ENCODE measurements around the gene CIRBP. TPM values are rescaled to one million over a fixed set of nuclear protein-coding genes. Genes with fewer than 3 reads are reported as not detected.

CIRBP gene
- total RNA-seq, 1 donor from 2014 or later = 192 TPM

- no peak for DNase-seq (ENCODE audit: extremely low spot score in 2 of 2)
- no peak for TF ChIP-seq CTCF (IDR thresholded peaks at IDR 0.05)
- peak in 1 of 2 donors; percentile 21 for TF ChIP-seq POLR2AphosphoS5 (IDR thresholded peaks at IDR 0.05; ENCODE audit: insufficient read depth in 1 of 2, low read depth in 1 of 2)
- Histone ChIP-seq H3K27me3 (no peaks in the 10 kb centered on the region), H3K36me3 (peaks cover 0 to 47% of the 10 kb centered on the region in 2 donors), H3K4me1 (peaks cover 91% of the 10 kb centered on the region), H3K9me3 (no peaks in the 10 kb centered on the region), H3K27ac (peak overlapping the region; percentile 97), H3K4me3 (no peak overlapping the region)
- intact Hi-C loops (cut with DNase I) = no loop called here
Measured at GRCh38 chr19:1257475-1258162, 11.5 kb upstream of the CIRBP start.

- Histone ChIP-seq H3K27me3 (no peaks in the 10 kb centered on the region), H3K36me3 (peaks cover 0 to 47% of the 10 kb centered on the region in 2 donors), H3K9me3 (no peaks in the 10 kb centered on the region), H3K4me1 (peaks cover 96% of the 10 kb centered on the region), H3K27ac (peak overlapping the region; percentile 97), H3K4me3 (no peak overlapping the region)
- no peak for DNase-seq (ENCODE audit: extremely low spot score in 2 of 2)
- no peak for TF ChIP-seq CTCF (IDR thresholded peaks at IDR 0.05)
- no peak for TF ChIP-seq POLR2A (IDR thresholded peaks at IDR 0.05)
- no peak for TF ChIP-seq POLR2AphosphoS5 (IDR thresholded peaks at IDR 0.05; ENCODE audit: insufficient read depth in 1 of 2, low read depth in 1 of 2)
- intact Hi-C loops (cut with DNase I) = no loop called here
Measured at GRCh38 chr19:1258163-1258492, 11.0 kb upstream of the CIRBP start.

GRCh38 chr19:1258707-1259205 is 10.4 kb upstream of the CIRBP start:
- intact Hi-C loops (cut with DNase I) = no loop called here
- TF ChIP-seq CTCF (IDR thresholded peaks at IDR 0.05) (no peak), POLR2AphosphoS5 (IDR thresholded peaks at IDR 0.05; ENCODE audit: insufficient read depth in 1 of 2, low read depth in 1 of 2) (no peak), POLR2A (IDR thresholded peaks at IDR 0.05) (no peak)
- Histone ChIP-seq H3K27me3 (no peaks in the 10 kb centered on the region), H3K27ac (peak overlapping the region; percentile 97), H3K4me3 (peak overlapping the region; percentile 17 to 24), H3K9me3 (no peaks in the 10 kb centered on the region), H3K4me1 (peaks cover 93% of the 10 kb centered on the region), H3K36me3 (peaks cover 0 to 46% of the 10 kb centered on the region in 2 donors)
- no peak for DNase-seq (ENCODE audit: extremely low spot score in 2 of 2)

- Histone ChIP-seq H3K9me3 (no peaks in the 10 kb centered on the region), H3K27ac (peak overlapping the region; percentile 97), H3K27me3 (no peaks in the 10 kb centered on the region), H3K36me3 (peaks cover 0 to 40% of the 10 kb centered on the region in 2 donors), H3K4me3 (peak overlapping the region; percentile 17 to 24), H3K4me1 (peaks cover 87% of the 10 kb centered on the region)
- TF ChIP-seq CTCF (IDR thresholded peaks at IDR 0.05) = no peak
- peak; percentile 53 to 89 for TF ChIP-seq POLR2AphosphoS5 (IDR thresholded peaks at IDR 0.05; ENCODE audit: insufficient read depth in 1 of 2, low read depth in 1 of 2)
- no peak for DNase-seq (ENCODE audit: extremely low spot score in 2 of 2)
- intact Hi-C loops (cut with DNase I) = no loop called here
Measured at GRCh38 chr19:1259206-1259875, 9.8 kb upstream of the CIRBP start.

All from vagina (tissue), 2 donors.